T-helper 9 cell (primary cell): ENCODE results near the gene CAMK4.

ENCODE experiments used
- DNase-seq: peaks from one replicate; pipeline ENCODE4 v3.0.0-alpha.2; 2020

Gene CAMK4

GRCh38 chr5:111447099-111447498 is 222.9 kb downstream of the CAMK4 start:
- DNase-seq: no peak

GRCh38 chr5:111447822-111448221 is 223.6 kb downstream of the CAMK4 start:
- no peak for DNase-seq

GRCh38 chr5:111453295-111453694 is 229.1 kb downstream of the CAMK4 start:
- no peak for DNase-seq

- DNase-seq: no peak
Observed at GRCh38 chr5:111453747-111454146, 229.6 kb downstream of the CAMK4 start.

- no peak for DNase-seq
Observed at GRCh38 chr5:111454198-111454622, 230.0 kb downstream of the CAMK4 start.

- no peak for DNase-seq
Observed at GRCh38 chr5:111454776-111455175, 230.6 kb downstream of the CAMK4 start.

- no peak for DNase-seq
Observed at GRCh38 chr5:111461255-111461671, 237.1 kb downstream of the CAMK4 start.

- DNase-seq: no peak
Observed at GRCh38 chr5:111461934-111462333, 237.8 kb downstream of the CAMK4 start.

GRCh38 chr5:111463311-111463710 is 239.1 kb downstream of the CAMK4 start:
- no peak for DNase-seq

- DNase-seq: no peak
Observed at GRCh38 chr5:111469293-111469896, 245.2 kb downstream of the CAMK4 start.

GRCh38 chr5:111469903-111470302 is 245.7 kb downstream of the CAMK4 start:
- DNase-seq: no peak

- DNase-seq: no peak
Observed at GRCh38 chr5:111472096-111472495, 247.9 kb downstream of the CAMK4 start.

- no peak for DNase-seq
Observed at GRCh38 chr5:111472579-111472978, 248.4 kb downstream of the CAMK4 start.

- no peak for DNase-seq
Observed at GRCh38 chr5:111478266-111478665, 254.1 kb downstream of the CAMK4 start.

GRCh38 chr5:111478898-111479297 is 254.7 kb downstream of the CAMK4 start:
- no peak for DNase-seq

GRCh38 chr5:111480346-111480745 is 256.2 kb downstream of the CAMK4 start:
- no peak for DNase-seq

- DNase-seq: no peak
Observed at GRCh38 chr5:111486055-111486454, 261.9 kb downstream of the CAMK4 start.

- no peak for DNase-seq
Observed at GRCh38 chr5:111486926-111487325, 262.7 kb downstream of the CAMK4 start.

- no peak for DNase-seq
Observed at GRCh38 chr5:111488353-111488752, 264.2 kb downstream of the CAMK4 start.

- no peak for DNase-seq
Observed at GRCh38 chr5:111493031-111493430, 268.8 kb downstream of the CAMK4 start.

GRCh38 chr5:111494355-111494999 is 270.3 kb downstream of the CAMK4 start:
- DNase-seq: no peak

- DNase-seq: no peak
Observed at GRCh38 chr5:111495159-111495558, 271.0 kb downstream of the CAMK4 start.

- DNase-seq: no peak
Observed at GRCh38 chr5:111498346-111498745, 274.2 kb downstream of the CAMK4 start.

GRCh38 chr5:111502956-111503355 is 278.8 kb downstream of the CAMK4 start:
- DNase-seq: no peak

GRCh38 chr5:111505096-111505495 is 280.9 kb downstream of the CAMK4 start:
- DNase-seq: no peak
